ENCODE results near the gene AGMO.

The AGMO gene

DNA sequence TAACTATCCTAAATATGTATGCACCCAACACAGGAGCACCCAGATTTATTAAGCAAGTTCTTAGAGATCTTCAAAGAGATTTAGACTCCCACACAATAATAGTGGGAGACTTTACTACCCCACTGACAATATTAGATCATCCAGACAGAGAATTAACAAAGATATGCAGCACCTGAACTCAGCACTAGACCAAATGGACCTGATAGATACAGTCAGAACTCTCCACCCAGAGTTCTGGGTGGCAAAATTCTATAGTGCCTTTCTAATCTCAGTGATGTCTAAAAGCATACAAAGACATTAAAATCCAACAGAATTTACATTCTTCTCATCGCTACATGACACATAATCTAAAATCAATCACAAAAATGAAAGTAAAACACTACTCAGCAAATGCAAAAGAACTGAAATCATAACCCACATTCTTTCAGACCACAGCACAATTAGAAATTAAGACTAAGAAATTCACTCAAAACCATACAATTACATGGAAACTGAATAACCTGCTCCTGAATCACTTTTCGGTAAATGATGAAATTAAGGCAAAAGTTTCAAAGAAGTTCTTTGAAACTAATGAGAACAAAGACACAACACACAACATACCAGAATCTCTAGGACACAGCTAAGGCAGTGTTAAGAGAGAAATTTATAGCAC, 183.2 kb downstream of the AGMO start:
- TF ChIP-seq, protein P1, sequence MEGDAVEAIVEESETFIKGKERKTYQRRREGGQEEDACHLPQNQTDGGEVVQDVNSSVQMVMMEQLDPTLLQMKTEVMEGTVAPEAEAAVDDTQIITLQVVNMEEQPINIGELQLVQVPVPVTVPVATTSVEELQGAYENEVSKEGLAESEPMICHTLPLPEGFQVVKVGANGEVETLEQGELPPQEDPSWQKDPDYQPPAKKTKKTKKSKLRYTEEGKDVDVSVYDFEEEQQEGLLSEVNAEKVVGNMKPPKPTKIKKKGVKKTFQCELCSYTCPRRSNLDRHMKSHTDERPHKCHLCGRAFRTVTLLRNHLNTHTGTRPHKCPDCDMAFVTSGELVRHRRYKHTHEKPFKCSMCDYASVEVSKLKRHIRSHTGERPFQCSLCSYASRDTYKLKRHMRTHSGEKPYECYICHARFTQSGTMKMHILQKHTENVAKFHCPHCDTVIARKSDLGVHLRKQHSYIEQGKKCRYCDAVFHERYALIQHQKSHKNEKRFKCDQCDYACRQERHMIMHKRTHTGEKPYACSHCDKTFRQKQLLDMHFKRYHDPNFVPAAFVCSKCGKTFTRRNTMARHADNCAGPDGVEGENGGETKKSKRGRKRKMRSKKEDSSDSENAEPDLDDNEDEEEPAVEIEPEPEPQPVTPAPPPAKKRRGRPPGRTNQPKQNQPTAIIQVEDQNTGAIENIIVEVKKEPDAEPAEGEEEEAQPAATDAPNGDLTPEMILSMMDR (IDR thresholded peaks at IDR 0.05; ENCODE audit: low read length, missing control alignments) = no peak
- DNase-seq (ENCODE audit: low read depth) = no peak
- H3K4me3 ChIP-seq (replicated peaks; ENCODE audit: low read depth, low read length) = no peak overlapping the region

DNA sequence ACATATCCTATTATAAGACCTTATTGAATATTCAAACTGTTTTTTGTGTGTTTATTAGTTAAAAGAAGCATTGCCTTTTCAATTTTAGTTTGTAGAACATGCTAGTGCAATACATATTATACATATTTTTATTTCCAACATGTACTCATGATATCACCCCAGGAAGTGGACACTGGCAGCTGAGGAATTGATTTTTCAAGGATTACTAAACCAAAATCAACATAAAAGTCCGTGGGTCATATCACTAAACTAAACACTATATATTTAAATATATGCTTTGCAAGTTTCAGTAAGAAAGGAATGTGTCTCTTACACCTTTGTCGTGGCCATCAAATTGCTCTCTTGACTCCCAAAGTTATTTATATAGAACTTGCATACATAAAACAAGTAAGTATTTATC, 185.2 kb downstream of the AGMO start:
- TF ChIP-seq, protein P1 (IDR thresholded peaks at IDR 0.05; ENCODE audit: low read length, missing control alignments) = no peak
- no peak overlapping the region for H3K4me3 ChIP-seq (replicated peaks; ENCODE audit: low read depth, low read length)
- DNase-seq (ENCODE audit: low read depth) = no peak

DNA sequence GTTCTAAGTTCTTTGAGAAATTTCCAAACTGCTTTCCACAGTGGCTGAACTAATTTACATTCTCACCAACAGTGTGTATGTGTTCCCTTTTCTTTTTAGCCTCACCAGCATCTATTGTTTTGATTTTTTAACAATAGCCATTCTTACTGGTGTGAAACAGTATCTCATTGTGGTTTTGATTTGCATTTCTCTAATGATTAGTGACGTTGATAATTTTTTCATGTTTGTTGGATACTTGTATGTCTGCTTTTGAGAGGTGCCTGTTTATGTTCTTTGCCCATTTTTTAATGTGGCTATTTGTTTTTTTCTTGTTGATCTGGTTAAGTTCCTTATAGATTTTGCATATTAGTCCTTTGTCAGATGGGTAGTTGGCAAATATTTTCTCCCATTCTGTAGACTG, 191.4 kb downstream of the AGMO start:
- TF ChIP-seq, protein P1 (IDR thresholded peaks at IDR 0.05; ENCODE audit: low read length, missing control alignments) = no peak
- H3K4me3 ChIP-seq (replicated peaks; ENCODE audit: low read depth, low read length) = no peak overlapping the region
- DNase-seq (ENCODE audit: low read depth) = no peak

DNA sequence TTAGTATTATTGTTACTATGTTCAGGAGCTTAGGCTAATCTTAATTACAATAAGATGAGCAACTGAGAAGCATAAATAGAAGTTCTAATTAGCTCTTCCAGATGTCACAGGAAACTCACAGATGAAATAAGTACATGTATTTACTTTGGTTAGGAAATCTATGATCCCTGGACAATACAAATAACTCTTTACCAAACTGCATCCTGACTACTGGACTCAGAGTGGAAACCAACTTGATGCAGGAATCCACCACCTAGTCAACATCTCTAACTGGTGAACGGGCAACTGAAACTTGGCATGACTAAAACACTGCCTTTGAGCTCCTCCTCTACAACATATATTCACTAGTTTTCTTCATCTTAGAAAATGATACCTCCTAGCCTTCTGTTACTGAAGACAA, 193.2 kb downstream of the AGMO start:
- no peak overlapping the region for H3K4me3 ChIP-seq (replicated peaks; ENCODE audit: low read depth, low read length)
- TF ChIP-seq, protein P1 (IDR thresholded peaks at IDR 0.05; ENCODE audit: low read length, missing control alignments) = no peak
- DNase-seq (ENCODE audit: low read depth) = no peak

- H3K4me3 ChIP-seq (replicated peaks; ENCODE audit: low read depth, low read length) = no peak overlapping the region
- no peak for DNase-seq (ENCODE audit: low read depth)
- TF ChIP-seq, protein P1 (IDR thresholded peaks at IDR 0.05; ENCODE audit: low read length, missing control alignments) = no peak
Measured at GRCh38 chr7:15367897-15368296, 193.9 kb downstream of the AGMO start.

GRCh38 chr7:15358112-15358511, 203.7 kb downstream of the AGMO start:
- H3K4me3 ChIP-seq (replicated peaks; ENCODE audit: low read depth, low read length) = no peak overlapping the region
- DNase-seq (ENCODE audit: low read depth) = no peak
- TF ChIP-seq, protein P1 (IDR thresholded peaks at IDR 0.05; ENCODE audit: low read length, missing control alignments) = no peak
